ENCODE results near the gene SCD5. TPM values are rescaled to one million over a fixed set of nuclear protein-coding genes. Genes with fewer than 3 reads are reported as not detected.
A peak's percentile ranks its signal among the peaks of the same experiment; 100 is the strongest.

Gene SCD5
- total RNA-seq, 1 experiment from 2014 or later: 14.9 TPM

DNA sequence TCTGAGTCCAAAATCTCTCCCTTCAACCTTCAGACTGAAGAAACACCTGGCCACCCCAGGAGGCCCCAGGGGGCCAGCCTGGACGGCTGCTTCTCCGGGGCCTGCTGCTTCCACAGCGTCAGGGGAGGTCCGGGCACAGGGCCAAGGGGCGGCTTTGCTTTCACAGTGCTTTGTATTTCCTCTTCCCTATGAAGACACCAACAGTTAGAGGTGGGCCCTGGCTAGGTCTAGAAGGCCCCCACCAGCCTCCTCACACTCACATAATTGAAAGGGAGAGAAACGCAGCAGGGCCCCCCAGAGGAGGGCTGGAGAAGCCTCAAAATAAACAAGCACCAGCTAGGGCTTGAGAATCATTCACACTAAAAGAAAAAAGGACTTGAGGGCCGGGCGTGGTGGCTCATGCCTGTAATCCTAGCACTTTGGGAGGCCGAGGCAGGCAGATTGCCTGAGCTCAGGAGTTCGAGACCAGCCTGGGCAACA, 17.8 kb downstream of the SCD5 start:
- H3K9me3 ChIP-seq (ENCODE audit: low read length): no peaks in the 10 kb centered on the region
- no peaks in the 10 kb centered on the region for H3K9me2 ChIP-seq (replicated peaks; ENCODE audit: insufficient read depth, low read length)
- H3K27me3 ChIP-seq (ENCODE audit: low read length): no peaks in the 10 kb centered on the region
- peak overlapping the region; percentile 95 for H3K4me2 ChIP-seq (ENCODE audit: low read depth, low read length, poor library complexity, severe bottlenecking)
- H3K27ac ChIP-seq (ENCODE audit: low read length): peak overlapping the region; percentile 100
- H4K20me1 ChIP-seq (ENCODE audit: insufficient read depth, low read depth, low read length): no peaks in the 10 kb centered on the region
- peaks cover 16% of the 10 kb centered on the region for H3K79me2 ChIP-seq (ENCODE audit: low read length)
- peak overlapping the region; percentile 62 for H3K9ac ChIP-seq (ENCODE audit: low read length)
- DNase-seq: peak; percentile 92
- peak overlapping the region; percentile 45 for H3K4me3 ChIP-seq (ENCODE audit: low read length)
- peaks cover 84% of the 10 kb centered on the region for H3K4me1 ChIP-seq (ENCODE audit: low read length)
- H3K36me3 ChIP-seq (ENCODE audit: insufficient read depth, low read length): no peaks in the 10 kb centered on the region
- no peak overlapping the region for H2AFZ ChIP-seq (ENCODE audit: low read length)

DNA sequence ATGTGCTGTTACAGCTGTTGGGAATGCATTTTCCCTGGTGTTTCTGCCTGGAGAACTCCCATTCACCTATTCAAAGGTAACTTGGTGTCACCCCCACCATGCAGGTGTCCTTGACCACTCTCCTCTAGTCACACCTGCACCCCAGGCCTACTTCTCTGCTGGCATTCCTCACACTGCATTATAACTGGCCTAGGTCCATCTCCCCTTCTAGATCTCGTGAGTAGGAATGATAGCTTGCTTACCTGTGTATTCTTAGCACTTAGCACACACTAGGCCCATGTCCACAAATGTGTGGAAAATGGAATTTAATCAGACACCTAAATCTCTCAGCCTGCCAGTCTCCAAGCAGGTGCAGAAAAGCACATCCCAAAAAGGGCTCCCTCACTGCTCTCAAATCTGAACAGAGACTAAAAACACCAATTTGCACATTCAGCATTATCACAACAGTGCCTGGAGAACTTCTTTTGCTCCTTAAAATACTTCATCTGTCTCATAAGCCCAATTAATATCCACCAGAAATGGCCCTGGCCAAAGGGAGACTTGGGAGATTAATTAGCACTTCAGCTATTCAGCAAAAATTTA, 18.3 kb downstream of the SCD5 start:
- no peaks in the 10 kb centered on the region for H3K27me3 ChIP-seq (ENCODE audit: low read length)
- H3K9me2 ChIP-seq (replicated peaks; ENCODE audit: insufficient read depth, low read length): no peaks in the 10 kb centered on the region
- peaks cover 16% of the 10 kb centered on the region for H3K79me2 ChIP-seq (ENCODE audit: low read length)
- no peaks in the 10 kb centered on the region for H3K36me3 ChIP-seq (ENCODE audit: insufficient read depth, low read length)
- no peak overlapping the region for H2AFZ ChIP-seq (ENCODE audit: low read length)
- H3K9me3 ChIP-seq (ENCODE audit: low read length): no peaks in the 10 kb centered on the region
- H3K27ac ChIP-seq (ENCODE audit: low read length): peak overlapping the region; percentile 100
- peak overlapping the region; percentile 45 for H3K4me3 ChIP-seq (ENCODE audit: low read length)
- no peak for DNase-seq
- H3K4me2 ChIP-seq (ENCODE audit: low read depth, low read length, poor library complexity, severe bottlenecking): peak overlapping the region; percentile 95
- H4K20me1 ChIP-seq (ENCODE audit: insufficient read depth, low read depth, low read length): no peaks in the 10 kb centered on the region
- H3K4me1 ChIP-seq (ENCODE audit: low read length): peaks cover 83% of the 10 kb centered on the region
- H3K9ac ChIP-seq (ENCODE audit: low read length): peak overlapping the region; percentile 45

DNA sequence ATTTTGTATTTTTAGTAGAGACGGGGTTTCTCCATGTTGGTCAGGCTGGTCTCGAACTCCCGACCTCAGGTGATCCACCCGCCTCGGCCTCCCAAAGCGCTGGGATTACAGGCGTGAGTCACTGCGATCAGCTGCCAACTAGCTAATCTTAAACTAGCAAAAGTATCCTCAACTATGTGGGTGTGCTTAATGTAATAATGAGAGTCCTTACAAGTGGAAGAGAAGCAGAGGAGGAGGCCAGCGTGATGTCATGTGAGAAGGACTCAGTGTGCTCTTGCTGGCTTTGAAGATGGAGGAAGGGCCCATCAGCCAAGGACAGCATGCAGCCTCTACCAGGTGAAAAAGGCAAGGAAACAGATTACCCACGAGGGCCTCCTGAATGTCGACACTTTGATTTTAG, 19.6 kb downstream of the SCD5 start:
- H3K9ac ChIP-seq (ENCODE audit: low read length): no peak overlapping the region
- H4K20me1 ChIP-seq (ENCODE audit: insufficient read depth, low read depth, low read length): no peaks in the 10 kb centered on the region
- H3K79me2 ChIP-seq (ENCODE audit: low read length): peaks cover 16% of the 10 kb centered on the region
- no peak overlapping the region for H2AFZ ChIP-seq (ENCODE audit: low read length)
- no peak for DNase-seq
- H3K27ac ChIP-seq (ENCODE audit: low read length): peak overlapping the region; percentile 100; the same call in 1 of the 2 replicates
- no peaks in the 10 kb centered on the region for H3K9me2 ChIP-seq (replicated peaks; ENCODE audit: insufficient read depth, low read length)
- H3K36me3 ChIP-seq (ENCODE audit: insufficient read depth, low read length): no peaks in the 10 kb centered on the region
- H3K9me3 ChIP-seq (ENCODE audit: low read length): no peaks in the 10 kb centered on the region
- no peaks in the 10 kb centered on the region for H3K27me3 ChIP-seq (ENCODE audit: low read length)
- peak overlapping the region; percentile 95 for H3K4me2 ChIP-seq (ENCODE audit: low read depth, low read length, poor library complexity, severe bottlenecking)
- H3K4me1 ChIP-seq (ENCODE audit: low read length): peaks cover 74% of the 10 kb centered on the region
- H3K4me3 ChIP-seq (ENCODE audit: low read length): no peak overlapping the region

DNA sequence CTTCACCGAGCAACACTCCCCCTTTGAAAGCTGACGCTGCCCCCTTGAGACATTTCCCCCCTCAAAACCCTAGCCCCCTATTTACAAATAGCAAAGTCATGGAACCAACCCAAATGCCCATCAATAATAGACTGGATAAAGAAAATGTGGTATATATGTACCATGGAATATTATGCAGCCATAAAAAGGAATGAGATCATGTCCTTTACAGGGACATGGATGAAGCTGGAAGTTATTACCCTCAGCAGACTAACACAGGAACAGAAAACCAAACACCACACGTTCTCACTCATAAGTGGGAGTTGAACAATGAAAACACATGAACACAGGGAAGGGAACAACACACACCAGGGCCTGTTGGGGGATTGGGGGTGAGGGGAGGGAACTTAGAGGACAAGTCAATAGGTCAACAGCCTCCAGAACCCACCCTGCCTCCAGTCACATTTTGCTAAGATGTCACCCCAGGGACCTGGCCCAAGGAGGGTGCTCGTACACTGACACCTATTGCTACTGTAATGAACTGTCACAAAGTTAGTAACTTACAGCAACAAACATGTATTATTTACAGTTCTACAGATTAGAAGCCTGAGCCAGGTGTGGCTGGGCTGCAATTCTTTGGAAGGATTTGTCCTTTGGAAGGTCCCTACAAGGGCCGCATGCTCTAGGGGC, 20.6 kb downstream of the SCD5 start:
- H3K4me1 ChIP-seq (ENCODE audit: low read length): peaks cover 65% of the 10 kb centered on the region
- no peak for DNase-seq
- no peak overlapping the region for H3K9ac ChIP-seq (ENCODE audit: low read length)
- H2AFZ ChIP-seq (ENCODE audit: low read length): no peak overlapping the region
- peaks cover 14% of the 10 kb centered on the region for H3K79me2 ChIP-seq (ENCODE audit: low read length)
- H3K4me2 ChIP-seq (ENCODE audit: low read depth, low read length, poor library complexity, severe bottlenecking): no peak overlapping the region
- no peaks in the 10 kb centered on the region for H3K9me2 ChIP-seq (replicated peaks; ENCODE audit: insufficient read depth, low read length)
- no peaks in the 10 kb centered on the region for H4K20me1 ChIP-seq (ENCODE audit: insufficient read depth, low read depth, low read length)
- H3K36me3 ChIP-seq (ENCODE audit: insufficient read depth, low read length): no peaks in the 10 kb centered on the region
- no peaks in the 10 kb centered on the region for H3K9me3 ChIP-seq (ENCODE audit: low read length)
- no peaks in the 10 kb centered on the region for H3K27me3 ChIP-seq (ENCODE audit: low read length)
- H3K27ac ChIP-seq (ENCODE audit: low read length): no peak overlapping the region
- H3K4me3 ChIP-seq (ENCODE audit: low read length): no peak overlapping the region

DNA sequence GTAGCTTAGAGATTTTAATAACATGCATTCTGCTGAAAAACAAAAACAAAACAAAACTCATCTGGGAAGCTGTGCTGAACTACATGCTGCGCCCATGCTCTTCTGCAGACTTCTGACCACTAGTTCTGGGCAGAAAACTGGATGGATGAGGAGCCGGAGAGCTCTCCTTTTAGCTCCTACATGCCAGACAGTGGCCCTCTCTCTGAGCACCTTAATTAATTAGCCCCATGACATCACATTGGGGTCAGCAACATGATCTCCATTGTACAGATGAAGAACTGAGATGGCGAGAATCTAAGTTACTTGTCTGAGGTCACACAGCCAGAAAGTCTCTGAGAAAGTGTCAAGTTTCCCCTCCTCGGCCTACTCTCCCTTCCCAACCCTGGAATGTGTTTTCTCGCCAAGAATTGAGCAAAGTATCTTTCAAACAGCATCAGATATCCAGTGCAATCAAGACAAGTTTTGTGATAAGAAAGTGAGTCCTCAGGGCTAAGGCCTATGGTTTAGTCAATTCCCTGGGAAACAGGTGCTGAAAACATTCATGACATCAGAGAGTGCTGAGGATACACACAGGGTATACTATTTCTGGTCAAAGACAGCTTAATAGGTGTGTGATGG, 21.6 kb downstream of the SCD5 start:
- no peak overlapping the region for H3K4me3 ChIP-seq (ENCODE audit: low read length)
- peaks cover 5% of the 10 kb centered on the region; the same call in 1 of the 2 replicates for H3K79me2 ChIP-seq (ENCODE audit: low read length)
- no peaks in the 10 kb centered on the region for H3K9me2 ChIP-seq (replicated peaks; ENCODE audit: insufficient read depth, low read length)
- no peak overlapping the region for H3K9ac ChIP-seq (ENCODE audit: low read length)
- no peak overlapping the region for H3K4me2 ChIP-seq (ENCODE audit: low read depth, low read length, poor library complexity, severe bottlenecking)
- no peak overlapping the region for H3K27ac ChIP-seq (ENCODE audit: low read length)
- peak; percentile 35 for DNase-seq
- no peaks in the 10 kb centered on the region for H3K27me3 ChIP-seq (ENCODE audit: low read length)
- no peaks in the 10 kb centered on the region for H4K20me1 ChIP-seq (ENCODE audit: insufficient read depth, low read depth, low read length)
- H3K4me1 ChIP-seq (ENCODE audit: low read length): peaks cover 56% of the 10 kb centered on the region
- H3K9me3 ChIP-seq (ENCODE audit: low read length): no peaks in the 10 kb centered on the region
- no peak overlapping the region for H2AFZ ChIP-seq (ENCODE audit: low read length)
- no peaks in the 10 kb centered on the region for H3K36me3 ChIP-seq (ENCODE audit: insufficient read depth, low read length)

DNA sequence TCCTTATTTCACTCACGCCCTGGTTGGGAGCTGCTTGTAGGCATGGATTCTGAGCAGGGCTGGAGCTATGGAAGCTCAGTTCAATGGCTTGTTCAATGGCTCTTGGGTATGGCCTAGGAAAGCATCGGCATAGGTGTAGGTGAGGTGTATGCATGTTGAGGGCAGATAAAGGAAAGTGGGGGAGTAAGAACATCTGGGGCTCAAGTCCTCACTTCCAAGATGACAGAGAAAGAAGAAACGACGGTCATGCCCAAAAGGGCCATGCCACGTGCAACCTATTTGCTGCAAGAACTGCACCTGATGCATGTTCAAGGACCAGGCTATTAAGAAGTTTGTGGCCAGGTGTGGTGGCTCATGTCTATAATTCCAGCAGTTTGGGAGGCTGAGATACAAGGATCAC, 23.4 kb downstream of the SCD5 start:
- peaks cover 38% of the 10 kb centered on the region for H3K4me1 ChIP-seq (ENCODE audit: low read length)
- no peaks in the 10 kb centered on the region for H3K9me2 ChIP-seq (replicated peaks; ENCODE audit: insufficient read depth, low read length)
- no peak overlapping the region for H3K27ac ChIP-seq (ENCODE audit: low read length)
- H3K4me2 ChIP-seq (ENCODE audit: low read depth, low read length, poor library complexity, severe bottlenecking): no peak overlapping the region
- no peak overlapping the region for H3K4me3 ChIP-seq (ENCODE audit: low read length)
- DNase-seq: peak; percentile 34
- H2AFZ ChIP-seq (ENCODE audit: low read length): no peak overlapping the region
- no peaks in the 10 kb centered on the region for H3K27me3 ChIP-seq (ENCODE audit: low read length)
- H3K9me3 ChIP-seq (ENCODE audit: low read length): no peaks in the 10 kb centered on the region
- H4K20me1 ChIP-seq (ENCODE audit: insufficient read depth, low read depth, low read length): no peaks in the 10 kb centered on the region
- H3K79me2 ChIP-seq (ENCODE audit: low read length): no peaks in the 10 kb centered on the region
- no peak overlapping the region for H3K9ac ChIP-seq (ENCODE audit: low read length)
- no peaks in the 10 kb centered on the region for H3K36me3 ChIP-seq (ENCODE audit: insufficient read depth, low read length)

DNA sequence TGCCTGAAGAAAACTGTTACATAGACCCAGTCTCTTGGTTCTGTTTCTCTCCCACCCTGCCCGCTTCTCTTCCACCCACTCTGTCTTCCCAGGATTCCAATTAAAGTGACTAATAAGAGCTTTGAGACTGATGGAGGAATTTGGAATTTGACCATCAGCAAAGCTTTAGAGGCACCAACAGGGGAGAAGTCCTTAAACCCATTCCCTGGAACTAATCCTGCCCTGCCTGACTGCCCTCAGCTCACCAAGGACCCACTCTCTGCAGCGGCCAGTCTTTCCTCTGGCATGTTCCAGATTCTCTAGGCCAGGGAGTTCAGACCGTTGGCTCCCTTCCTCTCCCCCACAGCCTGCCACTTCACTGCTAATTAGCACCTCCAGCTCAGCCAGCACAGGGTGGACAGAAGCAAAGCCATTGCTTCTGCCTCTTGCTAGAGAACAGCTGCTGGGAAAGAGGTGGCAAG, 23.9 kb downstream of the SCD5 start:
- Histone ChIP-seq H3K79me2 (ENCODE audit: low read length) (no peaks in the 10 kb centered on the region), H3K36me3 (ENCODE audit: insufficient read depth, low read length) (no peaks in the 10 kb centered on the region), H3K9me2 (replicated peaks; ENCODE audit: insufficient read depth, low read length) (no peaks in the 10 kb centered on the region), H3K4me3 (ENCODE audit: low read length) (no peak overlapping the region), H4K20me1 (ENCODE audit: insufficient read depth, low read depth, low read length) (no peaks in the 10 kb centered on the region), H3K9ac (ENCODE audit: low read length) (no peak overlapping the region), H3K27me3 (ENCODE audit: low read length) (no peaks in the 10 kb centered on the region), H3K9me3 (ENCODE audit: low read length) (no peaks in the 10 kb centered on the region), H3K4me2 (ENCODE audit: low read depth, low read length, poor library complexity, severe bottlenecking) (no peak overlapping the region), H3K4me1 (ENCODE audit: low read length) (peaks cover 33% of the 10 kb centered on the region), H3K27ac (ENCODE audit: low read length) (no peak overlapping the region), H2AFZ (ENCODE audit: low read length) (no peak overlapping the region)
- peak; percentile 35 for DNase-seq

DNA sequence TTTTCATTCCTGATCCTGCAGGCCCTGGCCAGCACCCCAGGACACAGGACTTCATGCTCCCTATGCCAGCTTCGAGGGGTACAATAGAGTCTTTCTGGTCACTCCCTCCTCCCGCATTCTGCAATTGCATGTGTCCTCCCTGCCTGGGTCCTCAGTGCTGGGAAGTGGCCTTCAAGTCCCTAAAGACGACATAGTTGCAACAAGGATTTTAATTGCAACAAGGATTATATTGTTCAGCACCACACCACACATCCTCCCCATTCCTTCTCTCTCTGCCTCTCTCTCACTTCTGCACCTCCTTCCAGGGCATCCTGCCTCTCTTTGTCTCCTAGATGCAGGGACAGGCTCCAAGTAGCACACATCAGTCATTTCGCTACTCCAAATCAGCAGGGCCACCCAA, 25.5 kb downstream of the SCD5 start:
- H3K9ac ChIP-seq (ENCODE audit: low read length): no peak overlapping the region
- no peak overlapping the region for H3K4me2 ChIP-seq (ENCODE audit: low read depth, low read length, poor library complexity, severe bottlenecking)
- no peak overlapping the region for H3K4me3 ChIP-seq (ENCODE audit: low read length)
- H3K36me3 ChIP-seq (ENCODE audit: insufficient read depth, low read length): no peaks in the 10 kb centered on the region
- H3K27ac ChIP-seq (ENCODE audit: low read length): no peak overlapping the region
- no peaks in the 10 kb centered on the region for H3K79me2 ChIP-seq (ENCODE audit: low read length)
- no peaks in the 10 kb centered on the region for H3K27me3 ChIP-seq (ENCODE audit: low read length)
- no peaks in the 10 kb centered on the region for H3K9me3 ChIP-seq (ENCODE audit: low read length)
- H2AFZ ChIP-seq (ENCODE audit: low read length): no peak overlapping the region
- no peaks in the 10 kb centered on the region for H3K9me2 ChIP-seq (replicated peaks; ENCODE audit: insufficient read depth, low read length)
- peaks cover 24% of the 10 kb centered on the region for H3K4me1 ChIP-seq (ENCODE audit: low read length)
- DNase-seq: peak; percentile 29
- H4K20me1 ChIP-seq (ENCODE audit: insufficient read depth, low read depth, low read length): no peaks in the 10 kb centered on the region
